Medulla oblongata (tissue), 1 donor: ENCODE measurements around the gene PAX6.

Source experiments
- DNase-seq: peaks from one replicate; pipeline ENCODE4 v3.0.0-alpha.2; 2015; ENCODE audit errors: extremely low spot score

PAX6 gene

GRCh38 chr11:31808721-31809540 lies 2.2 kb downstream of the PAX6 start:
- DNase-seq = no peak

DNA sequence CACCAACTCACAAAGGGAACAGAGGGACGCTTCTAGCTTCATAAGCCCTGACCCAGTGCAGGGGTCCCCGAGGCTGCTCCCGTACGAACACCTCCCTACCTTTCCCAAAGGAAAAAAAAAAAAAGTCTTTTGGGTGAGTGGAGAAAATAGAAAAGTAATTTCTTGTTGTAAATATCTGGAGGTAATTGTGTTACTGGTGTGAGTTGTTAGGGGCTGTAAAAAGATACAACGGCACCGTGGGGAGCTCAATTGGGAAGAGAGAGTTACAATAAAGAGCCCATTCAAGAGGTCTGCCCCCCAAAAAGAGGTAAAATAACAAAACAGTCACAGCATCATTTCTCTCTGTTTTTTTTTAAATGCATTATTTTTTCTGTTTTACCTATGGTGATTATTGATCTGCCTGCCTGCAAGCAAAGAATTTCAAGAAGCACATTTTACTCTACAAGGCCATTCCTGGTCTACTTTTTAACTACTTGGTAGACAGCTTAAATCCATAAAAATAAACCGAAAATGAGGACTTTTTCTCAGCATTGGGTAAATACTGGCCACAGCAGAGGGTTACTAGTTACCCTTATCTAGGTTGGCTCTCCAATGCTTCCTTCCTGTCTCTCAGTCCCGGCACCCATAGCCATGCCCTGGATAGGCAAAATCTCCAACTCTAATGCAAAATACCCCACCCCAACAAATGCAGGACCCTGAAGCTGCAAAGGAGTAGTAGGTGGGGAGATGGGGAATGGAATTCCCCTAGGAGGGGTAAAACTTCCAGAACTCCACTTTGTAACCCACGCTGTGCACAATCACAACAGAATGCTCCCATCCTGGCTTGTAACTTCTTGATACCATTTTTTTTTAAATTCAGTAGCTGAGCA lies 3.1 kb downstream of the PAX6 start:
- no peak for DNase-seq

DNA sequence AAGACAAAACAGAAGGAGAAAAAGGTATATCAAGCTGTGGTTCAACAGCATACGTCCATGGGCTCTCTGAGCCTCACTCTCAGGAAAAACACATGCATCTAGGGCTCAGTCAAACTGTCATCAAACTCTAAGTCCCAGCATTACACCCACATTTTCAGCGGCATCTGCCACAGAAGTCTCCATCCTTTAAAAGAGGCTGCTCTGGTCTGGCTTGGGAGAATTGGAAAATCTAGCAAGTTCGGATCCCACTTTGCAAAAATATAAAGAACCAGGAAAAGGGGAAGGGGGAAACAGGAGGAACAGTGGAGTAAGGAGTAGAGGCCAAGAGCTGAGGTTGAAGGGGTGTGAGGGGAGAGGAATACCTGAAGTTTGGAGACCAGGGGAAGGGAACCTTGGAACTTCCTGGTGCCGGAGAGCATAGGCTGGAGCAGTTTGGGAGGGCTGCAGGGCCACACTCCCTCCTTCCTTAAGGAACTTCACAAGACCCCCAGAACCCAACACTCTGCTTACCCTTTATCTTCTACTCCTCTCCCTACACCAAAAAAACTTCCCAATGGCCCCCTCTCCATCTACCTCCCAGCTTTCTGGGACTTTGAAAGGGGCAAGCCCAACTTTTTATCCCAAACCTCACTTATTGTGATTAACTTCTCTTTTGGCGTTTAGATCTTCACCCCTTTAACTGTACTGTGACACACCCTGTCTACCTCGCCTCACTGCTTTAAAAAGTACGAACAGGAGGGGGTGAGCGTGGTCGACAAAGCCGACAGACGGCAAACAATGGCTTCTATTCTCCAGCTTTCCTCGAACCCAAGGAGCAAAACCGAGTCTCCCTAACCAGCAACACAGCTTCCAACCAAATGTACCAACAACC lies 4.0 kb downstream of the PAX6 start:
- DNase-seq = no peak

DNA sequence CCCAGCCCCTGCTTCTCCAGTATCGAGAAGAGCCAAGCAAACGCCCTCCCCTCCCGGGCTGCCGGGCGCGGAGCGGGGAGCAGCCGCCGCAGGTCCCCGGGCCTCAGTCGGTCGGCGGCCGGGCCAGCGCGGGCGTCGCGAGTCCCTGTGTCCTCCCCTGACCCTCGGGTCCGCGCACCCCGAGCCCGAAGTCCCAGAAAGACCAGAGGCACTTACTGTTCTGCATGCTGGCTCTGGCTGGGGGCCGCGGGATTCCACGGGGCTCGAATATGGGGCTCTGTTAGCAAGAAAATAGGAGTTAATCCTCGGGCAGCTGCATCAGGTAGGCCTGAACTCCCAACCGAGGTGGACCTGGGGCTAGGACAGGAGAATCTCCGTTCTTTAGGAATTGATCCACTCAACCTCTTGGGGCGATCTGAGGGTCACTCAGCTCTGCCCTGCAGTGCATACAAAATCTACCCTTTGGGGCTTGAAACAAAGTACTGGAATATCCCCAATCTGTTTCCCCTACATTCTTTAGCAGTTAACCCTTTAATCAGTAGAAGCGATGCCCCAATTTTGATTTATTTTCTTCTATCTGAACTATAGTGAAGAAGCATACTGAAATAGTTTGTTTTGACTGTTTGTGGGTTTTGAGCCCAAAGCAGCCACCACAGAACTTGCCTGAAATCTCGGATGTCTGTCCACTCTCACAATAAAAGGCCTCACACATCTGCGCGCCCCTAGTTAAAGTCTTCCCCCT lies 4.8 kb downstream of the PAX6 start:
- DNase-seq = no peak

- DNase-seq = no peak
These were observed 5.4 kb downstream of the PAX6 start for GRCh38 chr11:31805629-31806185.

- no peak for DNase-seq
These were observed 6.0 kb downstream of the PAX6 start for GRCh38 chr11:31805037-31805628.

DNA sequence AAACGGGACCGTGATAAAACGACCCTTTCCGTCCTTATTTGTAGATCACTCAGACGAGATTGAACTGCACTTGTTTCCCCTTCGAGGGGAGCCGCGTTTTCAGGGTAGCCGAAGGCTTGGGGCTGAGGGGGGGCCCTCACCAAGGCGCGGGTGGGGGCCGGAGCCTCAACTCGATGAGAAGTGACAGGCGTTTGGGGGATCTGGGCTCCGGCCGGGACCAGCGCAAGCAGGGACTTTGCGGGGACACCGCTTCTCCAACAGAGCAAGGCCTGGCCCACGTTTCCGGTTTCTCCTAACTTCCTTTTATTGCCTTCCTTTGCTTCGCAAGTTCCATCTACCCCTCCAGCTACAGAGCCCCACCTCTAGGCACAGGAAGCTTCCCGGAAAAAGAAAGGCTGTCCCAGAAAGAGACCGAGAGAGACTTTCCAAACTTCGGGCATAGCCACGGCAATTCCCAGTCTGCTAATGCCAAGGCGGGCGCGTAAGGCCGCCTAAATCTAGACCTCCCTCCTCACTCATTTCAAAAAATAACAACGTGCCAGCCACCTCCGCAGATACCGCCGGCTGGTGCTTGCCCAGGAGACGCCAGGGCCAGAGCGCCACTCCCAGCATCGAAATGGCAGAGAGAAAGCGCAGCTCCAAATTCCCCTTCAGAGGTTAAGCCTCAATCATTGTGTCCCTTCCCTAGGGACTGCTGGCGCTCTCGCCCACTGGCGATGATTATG lies 6.6 kb downstream of the PAX6 start:
- DNase-seq = no peak

DNA sequence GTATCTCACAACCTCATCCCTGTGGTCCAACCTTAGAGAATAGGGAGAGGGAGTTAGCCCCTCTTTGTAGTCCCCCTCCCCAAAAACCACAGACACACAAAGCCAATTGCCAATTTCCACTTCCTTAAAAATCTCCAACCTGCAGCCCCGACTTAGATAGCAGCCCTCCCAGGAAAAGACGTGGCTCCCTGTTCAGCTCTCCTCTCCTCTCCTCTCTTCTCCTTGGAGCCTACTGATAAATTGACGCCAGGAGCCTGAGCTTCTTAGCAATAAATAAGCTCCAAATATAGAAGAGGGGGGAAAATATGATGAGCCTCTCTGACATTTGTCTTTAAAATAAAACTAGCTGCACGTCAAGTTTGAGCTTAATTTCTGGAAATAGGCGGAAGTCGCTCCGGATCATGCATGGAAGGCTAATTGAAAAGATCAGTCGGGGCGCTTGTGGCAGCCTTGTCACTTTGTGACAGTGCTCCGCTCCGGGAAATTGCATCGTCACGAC lies 7.3 kb downstream of the PAX6 start:
- no peak for DNase-seq

DNA sequence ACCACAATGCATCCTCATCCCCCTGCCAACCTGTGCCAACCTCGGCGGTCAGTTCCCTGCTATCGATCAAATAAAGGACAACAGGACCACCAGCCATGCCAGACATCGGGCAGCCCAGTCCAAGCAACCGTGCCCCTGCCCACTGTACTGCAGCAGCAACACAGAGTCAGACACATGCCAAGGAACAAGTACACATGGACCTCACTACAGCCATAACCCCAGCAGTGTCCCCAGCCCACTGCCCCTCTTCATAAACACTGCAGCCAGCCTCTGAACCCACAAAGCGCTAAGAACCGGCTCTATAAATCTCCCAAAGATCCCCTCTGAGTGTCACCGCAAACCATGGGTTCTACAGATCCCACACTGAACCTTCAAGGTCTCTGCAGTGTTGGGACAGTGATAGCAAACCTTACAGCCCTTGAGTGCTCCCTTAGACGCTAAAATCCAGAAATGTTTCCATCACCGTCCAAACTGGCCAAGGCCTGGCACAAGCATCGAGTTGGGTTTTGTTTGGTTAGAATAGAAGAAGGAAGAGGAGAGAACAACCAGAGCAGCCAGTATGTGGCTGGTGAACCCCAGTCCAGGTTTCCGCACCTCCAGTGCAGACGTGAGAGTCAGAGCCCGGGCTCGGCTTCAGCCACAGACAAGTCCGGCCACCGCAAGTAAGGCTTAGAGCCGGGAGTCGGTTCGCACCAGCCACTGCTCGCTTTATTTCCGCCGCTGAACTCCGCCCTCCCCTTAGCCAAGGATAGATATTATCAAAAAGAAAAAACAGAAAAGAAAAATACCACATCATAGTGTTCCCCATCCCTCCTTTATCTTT lies 7.9 kb downstream of the PAX6 start:
- no peak for DNase-seq

DNA sequence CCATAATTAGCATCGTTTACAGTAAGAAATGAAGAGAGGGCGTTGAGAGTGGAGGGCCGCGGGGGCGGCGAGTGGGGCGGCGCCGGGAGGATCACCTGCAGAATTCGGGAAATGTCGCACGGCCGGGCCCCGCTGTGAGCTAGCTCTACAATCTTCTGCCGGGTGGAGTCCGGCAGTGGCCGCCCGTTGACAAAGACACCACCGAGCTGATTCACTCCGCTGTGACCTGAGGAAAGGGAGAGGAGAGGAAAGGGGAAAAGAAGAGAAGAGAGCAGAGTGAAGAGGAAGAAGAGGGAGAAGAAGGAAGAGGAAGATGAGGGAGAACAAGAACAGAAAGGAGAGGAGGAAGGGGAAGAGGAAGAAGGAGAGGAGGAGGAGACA lies 8.5 kb downstream of the PAX6 start:
- no peak for DNase-seq

GRCh38 chr11:31802000-31802551 lies 9.0 kb downstream of the PAX6 start:
- no peak for DNase-seq

DNA sequence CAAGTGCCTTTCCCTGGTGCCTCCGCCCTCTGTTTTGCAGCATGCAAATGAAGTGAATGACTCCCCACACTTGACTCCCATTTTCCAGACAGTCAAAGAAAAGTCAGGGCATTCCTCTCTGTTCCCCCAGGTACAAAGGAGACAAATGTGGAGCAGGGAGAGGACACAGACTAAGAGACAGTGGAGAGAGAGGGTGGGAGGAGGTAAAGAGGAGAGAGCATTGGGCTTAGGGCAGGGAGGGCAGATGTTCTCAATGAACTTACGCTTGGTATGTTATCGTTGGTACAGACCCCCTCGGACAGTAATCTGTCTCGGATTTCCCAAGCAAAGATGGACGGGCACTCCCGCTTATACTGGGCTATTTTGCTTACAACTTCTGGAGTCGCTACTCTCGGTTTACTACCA lies 9.8 kb downstream of the PAX6 start:
- no peak for DNase-seq

DNA sequence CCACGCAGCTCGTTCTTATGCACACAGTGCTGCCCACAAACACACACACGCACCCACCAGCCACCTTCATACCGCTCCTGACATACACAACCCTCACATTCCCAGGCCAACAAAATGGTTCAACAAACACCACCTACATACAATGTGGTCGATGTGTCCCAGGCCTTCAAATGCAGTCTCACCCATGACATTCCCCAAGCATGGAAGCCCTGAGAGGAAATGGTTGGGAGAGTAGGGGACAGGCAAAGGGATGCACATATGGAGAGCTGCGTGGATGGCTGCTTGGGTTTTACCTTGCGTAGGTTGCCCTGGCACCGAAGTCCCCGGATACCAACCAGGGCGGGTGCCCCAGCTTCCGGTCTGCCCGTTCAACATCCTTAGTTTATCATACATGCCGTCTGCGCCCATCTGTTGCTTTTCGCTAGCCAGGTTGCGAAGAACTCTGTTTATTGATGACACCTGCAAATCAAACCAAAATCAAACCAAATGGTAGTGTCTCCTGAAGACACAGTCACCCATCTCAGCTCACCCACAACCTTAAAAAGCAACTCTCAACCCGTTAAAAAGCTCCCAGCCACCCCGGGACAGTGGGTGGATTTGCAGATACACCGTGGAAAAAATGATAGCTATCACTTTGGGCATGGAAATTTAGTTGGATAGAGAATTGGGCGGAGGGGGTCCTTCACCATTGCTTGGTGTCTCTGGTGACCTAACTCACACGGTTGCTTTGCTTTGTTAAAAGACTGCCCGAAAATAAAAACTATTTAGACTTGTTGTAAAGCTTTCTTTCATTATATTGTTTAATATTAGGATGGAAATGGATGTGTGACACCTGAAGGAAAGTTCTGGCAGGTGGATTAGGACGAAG lies 10.5 kb downstream of the PAX6 start:
- DNase-seq = no peak

- no peak for DNase-seq
These were observed 11.4 kb downstream of the PAX6 start for GRCh38 chr11:31799435-31800397.

- no peak for DNase-seq
These were observed 12.3 kb downstream of the PAX6 start for GRCh38 chr11:31798554-31799434.
